GM13976 (cell line): ENCODE results near the gene FAM167B.

Source experiments
- DNase-seq: peaks from one replicate; pipeline ENCODE4 v3.0.0; 2012; ENCODE audit warnings: low spot score
- in situ Hi-C: fragments of 300-500 bp; cut with MboI; formaldehyde crosslinking; loops from one replicate; pipeline ENCODE4 v1.12.0; 2022; ENCODE audit warnings: low sequenced_read_pairs, mixed read lengths, inconsistent platforms; ENCODE audit not compliant: unreplicated experiment
- TF ChIP-seq, protein P1 (sequence below): IDR thresholded peaks from 2 replicates; pipeline ENCODE4 v1.5.1; 2012; ENCODE audit warnings: borderline replicate concordance, mild to moderate bottlenecking; ENCODE audit not compliant: insufficient read depth; ENCODE audit errors: extremely low read depth, missing control alignments, control extremely low read depth

FAM167B gene

DNA sequence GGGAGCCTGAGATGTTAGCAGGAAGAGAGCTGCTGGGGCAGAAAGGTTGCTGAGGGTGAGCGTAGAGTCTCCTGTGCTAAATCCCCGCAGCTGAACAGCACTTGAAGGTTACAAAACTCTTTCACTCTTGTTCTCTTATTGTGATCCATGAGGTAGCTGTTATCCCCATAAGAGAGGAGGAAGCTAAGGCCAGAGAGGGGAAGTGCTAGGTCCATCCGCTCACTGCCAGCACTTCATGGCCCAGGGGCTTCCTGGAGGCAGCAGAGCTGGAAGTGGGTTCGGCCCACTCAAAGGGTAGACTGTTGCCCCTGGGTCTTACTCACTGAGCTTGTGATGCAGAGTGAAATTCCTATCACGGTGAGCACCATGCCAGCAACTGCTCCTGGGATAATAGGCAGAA is 30.5 kb upstream of the FAM167B start:
- in situ Hi-C loops: no loop called here
- TF ChIP-seq, protein P1, sequence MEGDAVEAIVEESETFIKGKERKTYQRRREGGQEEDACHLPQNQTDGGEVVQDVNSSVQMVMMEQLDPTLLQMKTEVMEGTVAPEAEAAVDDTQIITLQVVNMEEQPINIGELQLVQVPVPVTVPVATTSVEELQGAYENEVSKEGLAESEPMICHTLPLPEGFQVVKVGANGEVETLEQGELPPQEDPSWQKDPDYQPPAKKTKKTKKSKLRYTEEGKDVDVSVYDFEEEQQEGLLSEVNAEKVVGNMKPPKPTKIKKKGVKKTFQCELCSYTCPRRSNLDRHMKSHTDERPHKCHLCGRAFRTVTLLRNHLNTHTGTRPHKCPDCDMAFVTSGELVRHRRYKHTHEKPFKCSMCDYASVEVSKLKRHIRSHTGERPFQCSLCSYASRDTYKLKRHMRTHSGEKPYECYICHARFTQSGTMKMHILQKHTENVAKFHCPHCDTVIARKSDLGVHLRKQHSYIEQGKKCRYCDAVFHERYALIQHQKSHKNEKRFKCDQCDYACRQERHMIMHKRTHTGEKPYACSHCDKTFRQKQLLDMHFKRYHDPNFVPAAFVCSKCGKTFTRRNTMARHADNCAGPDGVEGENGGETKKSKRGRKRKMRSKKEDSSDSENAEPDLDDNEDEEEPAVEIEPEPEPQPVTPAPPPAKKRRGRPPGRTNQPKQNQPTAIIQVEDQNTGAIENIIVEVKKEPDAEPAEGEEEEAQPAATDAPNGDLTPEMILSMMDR: no peak
- no peak for DNase-seq

DNA sequence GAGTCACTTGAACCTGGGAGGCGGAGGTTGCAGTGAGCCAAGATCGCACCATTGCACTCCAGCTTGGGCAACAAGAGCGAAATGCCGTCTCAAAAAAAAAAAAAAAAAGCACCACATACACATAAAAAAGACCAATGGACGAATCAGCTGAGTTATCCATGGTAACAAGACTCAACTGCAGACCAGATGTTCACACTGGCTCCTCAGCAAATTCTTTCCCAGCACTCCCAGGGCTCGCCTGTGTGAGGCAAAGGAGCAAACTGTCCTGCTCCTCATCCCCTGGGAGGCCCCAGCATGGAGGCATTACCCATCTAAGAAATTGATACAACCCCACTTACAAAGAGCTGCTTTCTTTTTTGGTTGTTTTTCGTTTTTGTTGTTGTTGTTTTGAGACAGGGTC is 28.0 kb upstream of the FAM167B start:
- TF ChIP-seq, protein P1: no peak
- in situ Hi-C loops: no loop called here
- no peak for DNase-seq

DNA sequence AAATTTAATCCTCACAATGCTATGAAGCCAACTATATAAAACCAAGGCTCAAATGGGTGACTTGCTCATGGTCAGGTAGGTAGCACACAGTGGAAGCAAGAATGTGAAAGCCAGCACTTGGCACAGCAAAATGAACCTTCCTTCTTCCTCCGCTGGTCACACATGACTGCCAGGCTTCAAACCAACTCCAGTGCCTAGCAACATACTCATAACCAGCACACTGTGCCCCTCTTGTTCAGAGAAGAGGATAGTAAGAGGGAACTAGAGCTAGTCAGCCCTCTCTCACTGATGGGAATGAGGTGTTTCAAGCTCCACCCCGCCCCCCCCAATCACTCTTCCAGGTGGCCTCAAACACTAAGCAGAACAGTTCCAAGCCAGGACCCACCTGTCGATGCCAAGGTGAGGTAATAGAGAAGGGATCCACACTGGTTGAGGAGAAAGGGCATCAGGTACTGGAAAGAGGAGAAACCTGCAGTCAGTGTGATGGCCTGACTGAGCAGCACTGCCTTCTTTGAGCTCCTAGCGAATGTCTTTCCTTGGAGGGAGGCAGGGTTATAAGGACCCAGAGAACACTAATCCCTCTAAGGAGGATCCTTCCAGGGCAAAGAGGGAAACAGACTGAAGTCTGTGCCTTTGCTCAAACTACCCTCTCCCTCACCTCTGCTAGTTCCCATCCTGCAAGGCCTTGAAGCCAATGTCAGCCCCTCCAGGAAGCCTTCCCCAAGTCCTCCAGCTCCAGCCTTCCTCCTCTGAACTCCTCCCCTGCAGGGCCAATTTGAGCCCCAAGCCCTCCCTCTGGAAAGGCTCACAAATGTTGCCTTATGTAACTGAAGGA is 26.1 kb upstream of the FAM167B start:
- DNase-seq: no peak
- TF ChIP-seq, protein P1: no peak
- in situ Hi-C loops: no loop called here

DNA sequence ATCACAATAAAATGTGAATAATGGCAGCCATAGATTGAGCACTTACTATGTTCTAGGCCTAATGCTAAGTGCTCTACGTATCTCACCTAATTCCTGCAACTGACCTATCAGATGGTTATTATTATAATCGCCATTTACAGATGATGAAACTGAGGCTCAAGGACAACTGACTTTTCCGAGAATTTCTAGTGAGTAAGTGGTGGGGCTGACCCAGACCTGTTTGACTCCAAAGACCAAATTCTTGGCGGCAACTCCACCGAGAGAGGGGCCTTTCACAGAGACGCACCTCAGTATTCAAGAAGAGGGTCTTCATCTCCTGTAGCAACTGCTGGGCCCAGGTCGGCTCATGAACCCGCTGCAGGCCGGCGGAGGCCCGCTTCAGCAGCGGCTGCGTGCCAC is 25.4 kb upstream of the FAM167B start:
- DNase-seq: no peak
- in situ Hi-C loops: no loop called here
- TF ChIP-seq, protein P1: no peak

DNA sequence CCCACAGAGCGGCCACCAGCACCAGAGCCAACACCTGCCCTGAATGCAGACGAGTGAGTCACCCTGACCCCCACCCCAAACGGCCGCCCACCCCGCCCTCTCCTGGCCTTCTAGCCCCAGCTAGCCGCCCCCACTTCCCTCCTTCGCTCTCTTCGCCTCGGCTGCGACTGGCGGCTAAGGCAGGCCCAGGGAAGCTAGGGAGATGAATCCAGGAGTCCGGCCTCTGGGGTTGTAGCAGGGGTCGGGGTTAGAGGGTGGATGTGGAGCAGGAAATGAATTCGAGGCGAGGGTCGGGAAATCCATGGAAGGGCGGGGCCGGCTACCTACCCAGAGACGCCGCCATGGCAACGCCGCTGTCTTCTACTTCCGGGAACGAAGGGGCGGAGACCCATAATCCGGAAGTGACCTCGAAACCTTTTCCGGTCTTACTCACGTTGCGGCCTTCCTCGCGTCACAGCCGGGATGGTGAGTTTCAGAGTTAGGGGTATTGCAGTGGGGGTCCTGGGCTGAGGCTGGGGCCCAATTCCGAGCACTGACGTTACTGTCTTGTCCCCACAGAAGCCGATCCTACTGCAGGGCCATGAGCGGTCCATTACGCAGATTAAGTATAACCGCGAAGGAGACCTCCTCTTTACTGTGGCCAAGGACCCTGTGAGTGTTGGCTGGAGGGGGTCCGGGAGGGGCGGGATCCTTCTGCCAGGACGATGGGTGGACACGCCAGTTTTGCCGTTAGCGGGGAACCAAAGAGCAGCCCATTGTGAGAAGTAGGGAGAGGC is 24.9 kb upstream of the FAM167B start, which contains the start of the genes EIF3I and TMEM234:
Gene EIF3I (plus strand): TSS at position 428 of the 776 bp plus-strand sequence. CDS start 35 bp downstream, at position 463.
Gene TMEM234 (minus strand): TSS at position 374 of the 776 bp plus-strand sequence. CDS start 31 bp downstream, at position 343.
- peak; percentile 97 for DNase-seq
- in situ Hi-C loops: no loop called here
- TF ChIP-seq, protein P1: no peak

DNA sequence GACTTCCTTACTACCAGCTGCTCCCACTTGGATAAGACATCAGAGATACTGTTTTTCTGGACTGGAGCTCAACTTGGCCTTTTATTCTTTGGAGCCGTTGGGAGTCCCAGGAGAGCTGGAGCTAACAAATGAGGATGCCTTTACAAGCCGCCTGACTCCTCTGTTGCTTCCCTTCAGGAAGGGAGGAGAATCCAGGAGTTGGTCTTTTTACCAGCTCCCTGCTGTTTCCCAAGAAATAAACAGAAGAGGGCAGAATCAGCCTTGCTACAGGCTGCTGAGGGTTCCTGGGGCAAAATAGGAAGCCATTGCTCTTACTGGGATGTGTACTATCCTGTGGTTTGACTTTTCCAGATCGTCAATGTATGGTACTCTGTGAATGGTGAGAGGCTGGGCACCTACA is 23.3 kb upstream of the FAM167B start:
- in situ Hi-C loops: no loop called here
- TF ChIP-seq, protein P1: no peak
- no peak for DNase-seq
